Right lobe of liver (tissue), 4 donors: ENCODE data around the gene MBNL3.

ENCODE experiments used
- POLR2A ChIP-seq: fragments of 450-650 bp; IDR thresholded peaks from one replicate; pipeline ENCODE4 v1.6.1; 2017; ENCODE audit warnings: antibody characterized with exemption, mild to moderate bottlenecking
- TF ChIP-seq, protein P1 (sequence below), 4 donors: fragments of 200-600 bp in 3 of 4; fragments of 450-650 bp in 1 of 4; IDR thresholded peaks; one replicate each; pipeline versions ENCODE4 v1.5.1 to v1.8.0; 2016 to 2022; ENCODE audit warnings: antibody characterized with exemption in 4 of 4, mild to moderate bottlenecking in 2 of 4
- donor health status: DM: no; HTN: no; CAD: no.
- donor health status: DM: no; HTN: no; CAD: no.
- donor health status: DM: no; HTN: yes; CAD: no.

- TF ChIP-seq, protein P1, sequence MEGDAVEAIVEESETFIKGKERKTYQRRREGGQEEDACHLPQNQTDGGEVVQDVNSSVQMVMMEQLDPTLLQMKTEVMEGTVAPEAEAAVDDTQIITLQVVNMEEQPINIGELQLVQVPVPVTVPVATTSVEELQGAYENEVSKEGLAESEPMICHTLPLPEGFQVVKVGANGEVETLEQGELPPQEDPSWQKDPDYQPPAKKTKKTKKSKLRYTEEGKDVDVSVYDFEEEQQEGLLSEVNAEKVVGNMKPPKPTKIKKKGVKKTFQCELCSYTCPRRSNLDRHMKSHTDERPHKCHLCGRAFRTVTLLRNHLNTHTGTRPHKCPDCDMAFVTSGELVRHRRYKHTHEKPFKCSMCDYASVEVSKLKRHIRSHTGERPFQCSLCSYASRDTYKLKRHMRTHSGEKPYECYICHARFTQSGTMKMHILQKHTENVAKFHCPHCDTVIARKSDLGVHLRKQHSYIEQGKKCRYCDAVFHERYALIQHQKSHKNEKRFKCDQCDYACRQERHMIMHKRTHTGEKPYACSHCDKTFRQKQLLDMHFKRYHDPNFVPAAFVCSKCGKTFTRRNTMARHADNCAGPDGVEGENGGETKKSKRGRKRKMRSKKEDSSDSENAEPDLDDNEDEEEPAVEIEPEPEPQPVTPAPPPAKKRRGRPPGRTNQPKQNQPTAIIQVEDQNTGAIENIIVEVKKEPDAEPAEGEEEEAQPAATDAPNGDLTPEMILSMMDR (IDR thresholded peaks at IDR 0.05), result no peak
- TF ChIP-seq POLR2A, result no peak
These were observed 106.8 kb downstream of the MBNL3 start for GRCh38 chrX:132382068-132382467.
